Measurements from ENCODE around the gene PRKAG3.

Gene PRKAG3

GRCh38 chr2:218831378-218831990, at the start of gene PRKAG3:
Gene PRKAG3 (minus strand): TSS chr2:218831803.
- DNase-seq (ENCODE audit: low read depth) = no peak
- no peak within 1 kb of the TSS for H3K4me3 ChIP-seq (ENCODE audit: low read depth, low read length)
- no peak for TF ChIP-seq CTCF (IDR thresholded peaks at IDR 0.05; ENCODE audit: low read depth, low read length, missing control alignments)

- peak overlapping the region; percentile 57 for H3K4me3 ChIP-seq (ENCODE audit: low read depth, low read length)
Measured at GRCh38 chr2:218880859-218881594, 49.4 kb upstream of the PRKAG3 start.

GRCh38 chr2:218880102-218880858, 48.7 kb upstream of the PRKAG3 start, which contains the start of gene WNT10A:
Gene WNT10A (plus strand): TSS chr2:218880852. CDS start chr2:218880996, 144 bp downstream.
- H3K4me3 ChIP-seq (ENCODE audit: low read depth, low read length) = peak within 1 kb of the TSS; percentile 57
- no peak for TF ChIP-seq CTCF (IDR thresholded peaks at IDR 0.05; ENCODE audit: low read depth, low read length, missing control alignments)
- DNase-seq (ENCODE audit: low read depth) = peak; percentile 68

More at GRCh38 chr2:218880859-218881594, 49.4 kb upstream of the PRKAG3 start:
- DNase-seq (ENCODE audit: low read depth) = no peak
- TF ChIP-seq CTCF (IDR thresholded peaks at IDR 0.05; ENCODE audit: low read depth, low read length, missing control alignments) = no peak

GRCh38 chr2:218879776-218880101, 48.1 kb upstream of the PRKAG3 start:
- DNase-seq (ENCODE audit: low read depth) = no peak

GRCh38 chr2:218878926-218879761, 47.5 kb upstream of the PRKAG3 start:
- no peak for TF ChIP-seq CTCF (IDR thresholded peaks at IDR 0.05; ENCODE audit: low read depth, low read length, missing control alignments)
- no peak for DNase-seq (ENCODE audit: low read depth)
- peak overlapping the region; percentile 57 for H3K4me3 ChIP-seq (ENCODE audit: low read depth, low read length)

More at GRCh38 chr2:218879776-218880101, 48.1 kb upstream of the PRKAG3 start:
- no peak for TF ChIP-seq CTCF (IDR thresholded peaks at IDR 0.05; ENCODE audit: low read depth, low read length, missing control alignments)
- H3K4me3 ChIP-seq (ENCODE audit: low read depth, low read length) = peak overlapping the region; percentile 57

- TF ChIP-seq CTCF (IDR thresholded peaks at IDR 0.05; ENCODE audit: low read depth, low read length, missing control alignments) = no peak
- no peak overlapping the region for H3K4me3 ChIP-seq (ENCODE audit: low read depth, low read length)
- DNase-seq (ENCODE audit: low read depth) = no peak
Measured at GRCh38 chr2:218878486-218878885, 46.9 kb upstream of the PRKAG3 start.
